ENCODE measurements around the gene KIF4A.
"Not testable (repeated sequence)": the region's sequence is repeated elsewhere in the genome, so short reads cannot be mapped to it uniquely, and the experiment has no call there.

Gene KIF4A

GRCh38 chrX:70352496-70352895 lies 62.6 kb downstream of the KIF4A start:
- TF ChIP-seq CTCF (IDR thresholded peaks at IDR 0.05) (no peak), ZFX (IDR thresholded peaks at IDR 0.05; ENCODE audit: borderline replicate concordance) (no peak)
- no peak overlapping the region for H3K27ac ChIP-seq

GRCh38 chrX:70353514-70353913 lies 63.6 kb downstream of the KIF4A start:
- H3K27ac ChIP-seq = no peak overlapping the region
- TF ChIP-seq CTCF (IDR thresholded peaks at IDR 0.05) (no peak), ZFX (IDR thresholded peaks at IDR 0.05; ENCODE audit: borderline replicate concordance) (no peak)

GRCh38 chrX:70354716-70355115 lies 64.8 kb downstream of the KIF4A start:
- TF ChIP-seq CTCF (IDR thresholded peaks at IDR 0.05) (no peak), ZFX (IDR thresholded peaks at IDR 0.05; ENCODE audit: borderline replicate concordance) (no peak)
- H3K27ac ChIP-seq = no peak overlapping the region

GRCh38 chrX:70359458-70359857 lies 69.6 kb downstream of the KIF4A start:
- TF ChIP-seq CTCF (IDR thresholded peaks at IDR 0.05) (no peak), ZFX (IDR thresholded peaks at IDR 0.05; ENCODE audit: borderline replicate concordance) (no peak)
- H3K27ac ChIP-seq = no peak overlapping the region

GRCh38 chrX:70360366-70360765 lies 70.5 kb downstream of the KIF4A start:
- TF ChIP-seq CTCF (IDR thresholded peaks at IDR 0.05) = no peak
- TF ChIP-seq ZFX (IDR thresholded peaks at IDR 0.05; ENCODE audit: borderline replicate concordance) = no peak
- H3K27ac ChIP-seq = no peak overlapping the region

GRCh38 chrX:70368731-70369130 lies 78.8 kb downstream of the KIF4A start:
- not testable (repeated sequence) for H3K27ac ChIP-seq

GRCh38 chrX:70386235-70386634 lies 96.3 kb downstream of the KIF4A start:
- no peak for TF ChIP-seq ZFX (IDR thresholded peaks at IDR 0.05; ENCODE audit: borderline replicate concordance)
- no peak for TF ChIP-seq CTCF (IDR thresholded peaks at IDR 0.05)
- no peak overlapping the region for H3K27ac ChIP-seq

GRCh38 chrX:70398899-70399298 lies 109.0 kb downstream of the KIF4A start:
- no peak overlapping the region for H3K27ac ChIP-seq
- no peak for TF ChIP-seq CTCF (IDR thresholded peaks at IDR 0.05)
- no peak for TF ChIP-seq ZFX (IDR thresholded peaks at IDR 0.05; ENCODE audit: borderline replicate concordance)

- H3K27ac ChIP-seq = not testable (repeated sequence)
Observed at GRCh38 chrX:70400181-70400580, 110.3 kb downstream of the KIF4A start.

Data from 22Rv1 (cell line).